Parathyroid adenoma (tissue), 2 donors: Measurements from ENCODE around the gene TTC12.

ENCODE experiments used
- H2AFZ ChIP-seq: fragments of 300-600 bp; sonication (generic); one replicate; pipeline ENCODE4 v1.7.0; 2017; ENCODE audit warnings: antibody characterized with exemption, mild to moderate bottlenecking
- H3K27ac ChIP-seq: fragments of 300-600 bp; sonication (generic); one replicate; pipeline ENCODE4 v1.7.0; 2017
- H3K27me3 ChIP-seq: fragments of 300-600 bp; sonication (generic); one replicate; pipeline ENCODE4 v1.7.0; 2017; ENCODE audit warnings: low read length; ENCODE audit not compliant: control insufficient read depth, insufficient read depth
- H3K36me3 ChIP-seq: fragments of 300-600 bp; sonication (generic); one replicate; pipeline ENCODE4 v1.7.0; 2017; ENCODE audit warnings: low read length; ENCODE audit not compliant: control insufficient read depth, insufficient read depth
- H3K4me1 ChIP-seq: fragments of 300-600 bp; sonication (generic); one replicate; pipeline ENCODE4 v1.7.0; 2017; ENCODE audit warnings: control low read depth
- H3K4me2 ChIP-seq: fragments of 300-600 bp; sonication (generic); one replicate; pipeline ENCODE4 v1.7.0; 2017; ENCODE audit warnings: low read length
- H3K4me3 ChIP-seq: fragments of 300-600 bp; sonication (generic); one replicate; pipeline ENCODE4 v1.7.0; 2017; ENCODE audit warnings: low read depth, low read length
- H3K79me2 ChIP-seq: fragments of 300-600 bp; sonication (generic); one replicate; pipeline ENCODE4 v1.7.0; 2017; ENCODE audit warnings: control low read depth
- H3K9ac ChIP-seq: fragments of 300-600 bp; sonication (generic); one replicate; pipeline ENCODE4 v1.7.0; 2017; ENCODE audit warnings: mild to moderate bottlenecking
- H3K9me3 ChIP-seq: fragments of 300-600 bp; sonication (generic); one replicate; pipeline ENCODE4 v1.7.0; 2017; ENCODE audit warnings: low read length; ENCODE audit not compliant: control insufficient read depth
- CTCF ChIP-seq: fragments of 300-600 bp; sonication (generic); IDR thresholded peaks from one replicate; pipeline ENCODE4 v1.7.0; 2017; ENCODE audit warnings: antibody characterized with exemption, mild to moderate bottlenecking
- donor health status: primary hyperparathyroidism.

TTC12 gene

GRCh38 chr11:113410414-113411135 is 96.2 kb downstream of the TTC12 start:
- Histone ChIP-seq H2AFZ (no peak overlapping the region), H3K4me1 (no peaks in the 10 kb centered on the region), H3K27me3 (no peaks in the 10 kb centered on the region), H3K36me3 (no peaks in the 10 kb centered on the region), H3K4me3 (no peak overlapping the region), H3K9ac (no peak overlapping the region), H3K4me2 (no peak overlapping the region), H3K9me3 (no peaks in the 10 kb centered on the region), H3K27ac (no peak overlapping the region), H3K79me2 (no peaks in the 10 kb centered on the region)
- TF ChIP-seq CTCF: no peak

- no peak overlapping the region for H3K4me2 ChIP-seq
- no peaks in the 10 kb centered on the region for H3K9me3 ChIP-seq
- no peaks in the 10 kb centered on the region for H3K4me1 ChIP-seq
- no peaks in the 10 kb centered on the region for H3K27me3 ChIP-seq
- H3K36me3 ChIP-seq: no peaks in the 10 kb centered on the region
- no peak overlapping the region for H3K27ac ChIP-seq
- H2AFZ ChIP-seq: no peak overlapping the region
- no peaks in the 10 kb centered on the region for H3K79me2 ChIP-seq
- no peak overlapping the region for H3K4me3 ChIP-seq
- H3K9ac ChIP-seq: no peak overlapping the region
- TF ChIP-seq CTCF: no peak
These were observed 97.2 kb downstream of the TTC12 start for GRCh38 chr11:113411536-113411935.

GRCh38 chr11:113412675-113413074 is 98.3 kb downstream of the TTC12 start:
- Histone ChIP-seq H3K36me3 (no peaks in the 10 kb centered on the region), H3K4me3 (no peak overlapping the region)

GRCh38 chr11:113415343-113415742 is 101.0 kb downstream of the TTC12 start:
- Histone ChIP-seq H3K9me3 (no peaks in the 10 kb centered on the region), H3K4me1 (no peaks in the 10 kb centered on the region), H3K4me3 (no peak overlapping the region), H3K79me2 (no peaks in the 10 kb centered on the region), H2AFZ (no peak overlapping the region), H3K27me3 (no peaks in the 10 kb centered on the region), H3K27ac (no peak overlapping the region), H3K9ac (no peak overlapping the region), H3K36me3 (no peaks in the 10 kb centered on the region), H3K4me2 (no peak overlapping the region)
- TF ChIP-seq CTCF: no peak

More at GRCh38 chr11:113412675-113413074, 98.3 kb downstream of the TTC12 start:
- Histone ChIP-seq H3K4me1 (no peaks in the 10 kb centered on the region), H3K27me3 (no peaks in the 10 kb centered on the region), H3K4me2 (no peak overlapping the region), H3K9me3 (no peaks in the 10 kb centered on the region), H2AFZ (no peak overlapping the region), H3K9ac (no peak overlapping the region), H3K27ac (no peak overlapping the region), H3K79me2 (no peaks in the 10 kb centered on the region)
- no peak for TF ChIP-seq CTCF
